HepG2 (cell line): ENCODE data around the gene DNAJC2. TPM values are rescaled to one million over a fixed set of nuclear protein-coding genes. Genes with fewer than 3 reads are reported as not detected.

Source experiments
- BATF2 ChIP-seq: sonication (generic); formaldehyde crosslinking; IDR thresholded peaks from 2 replicates; pipeline ENCODE4 v1.8.0; 2022; ENCODE audit warnings: mild to moderate bottlenecking, missing genetic modification reagents, moderate library complexity
- KDM5B ChIP-seq: sonication (generic); formaldehyde crosslinking; IDR thresholded peaks from 2 replicates; pipeline ENCODE4 v1.4.0; 2020; ENCODE audit warnings: missing genetic modification reagents, mild to moderate bottlenecking, borderline replicate concordance
- NKX3-1 ChIP-seq: sonication (generic); formaldehyde crosslinking; IDR thresholded peaks from 2 replicates; pipeline ENCODE4 v1.5.0; 2020; ENCODE audit warnings: missing genetic modification reagents
- PITX1 ChIP-seq: sonication (generic); formaldehyde crosslinking; IDR thresholded peaks from 2 replicates; pipeline ENCODE4 v1.5.1; 2020; ENCODE audit warnings: mild to moderate bottlenecking, missing genetic modification reagents
- ZFY ChIP-seq: sonication (generic); formaldehyde crosslinking; IDR thresholded peaks from 2 replicates; pipeline ENCODE4 v1.4.0; 2020; ENCODE audit warnings: missing genetic modification reagents
- ZNF230 ChIP-seq: sonication (generic); formaldehyde crosslinking; IDR thresholded peaks from 2 replicates; pipeline ENCODE4 v1.4.0; 2020; ENCODE audit warnings: mild to moderate bottlenecking, missing genetic modification reagents
- ZNF275 ChIP-seq: sonication (generic); formaldehyde crosslinking; IDR thresholded peaks from 2 replicates; pipeline ENCODE4 v1.8.0; 2022; ENCODE audit warnings: missing genetic modification reagents, mild to moderate bottlenecking, inconsistent platforms, borderline replicate concordance
- ZNF430 ChIP-seq: sonication (generic); formaldehyde crosslinking; IDR thresholded peaks from 2 replicates; pipeline ENCODE4 v1.9.0; 2021; ENCODE audit warnings: mild to moderate bottlenecking, missing genetic modification reagents
- ZNF451 ChIP-seq: sonication (generic); formaldehyde crosslinking; IDR thresholded peaks from 2 replicates; pipeline ENCODE4 v1.5.0; 2020; ENCODE audit warnings: mild to moderate bottlenecking, missing genetic modification reagents
- ZNF766 ChIP-seq: sonication (generic); formaldehyde crosslinking; IDR thresholded peaks from 2 replicates; pipeline ENCODE4 v1.5.0; 2020; ENCODE audit warnings: missing genetic modification reagents, borderline replicate concordance
- ZNF776 ChIP-seq: sonication (generic); formaldehyde crosslinking; IDR thresholded peaks from 2 replicates; pipeline ENCODE4 v1.4.0; 2020; ENCODE audit warnings: mild to moderate bottlenecking, missing genetic modification reagents
- ZNF777 ChIP-seq: sonication (generic); formaldehyde crosslinking; IDR thresholded peaks from 2 replicates; pipeline ENCODE4 v1.4.0; 2020; ENCODE audit warnings: missing genetic modification reagents
- polyA plus RNA-seq, 8 experiments: library from polyadenylated mRNA; depleted of rRNA in 3 of 8; stranded (reverse) in 7 of 8; unstranded in 1 of 8; fragments of >200 nt; fragmentation: Illumina TruSeq in 4 of 8; extraction: Trizol in 4 of 8; gene quantifications; 2 replicates each; pipeline versions ENCODE4 v1.2.1 to v1.2.3, GENCODE V29; 2011 to 2016; ENCODE audit warnings: low read depth in 4 of 8, missing spikeins in 1 of 8, mixed read lengths in 1 of 8; ENCODE audit not compliant: insufficient read depth in 1 of 8
- total RNA-seq, 5 experiments: library from RNA; depleted of rRNA; stranded (reverse); fragments of >200 nt; fragmentation: Illumina TruSeq; extraction: Trizol; gene quantifications; 2 replicates each; pipeline ENCODE4 v1.2.3, GENCODE V29; 2016; ENCODE audit warnings: low read depth in 1 of 5
- TF ChIP-seq, protein P1 (sequence below): sonication (generic); formaldehyde crosslinking; IDR thresholded peaks from 2 replicates; pipeline ENCODE4 v1.5.1; 2020; ENCODE audit warnings: missing genetic modification reagents, mild to moderate bottlenecking, borderline replicate concordance
- TF ChIP-seq, protein P2 (sequence below): sonication (generic); formaldehyde crosslinking; IDR thresholded peaks from 2 replicates; pipeline ENCODE4 v1.5.0; 2020; ENCODE audit warnings: mild to moderate bottlenecking, missing genetic modification reagents, borderline replicate concordance
- TF ChIP-seq, protein P3 (sequence below): sonication (generic); formaldehyde crosslinking; IDR thresholded peaks from 2 replicates; pipeline ENCODE4 v1.8.1; 2023; ENCODE audit warnings: mild to moderate bottlenecking, moderate library complexity, missing genetic modification reagents
- TF ChIP-seq, protein P4 (sequence below): sonication (generic); formaldehyde crosslinking; IDR thresholded peaks from 2 replicates; pipeline ENCODE4 v1.8.1; 2022; ENCODE audit warnings: low read depth, mild to moderate bottlenecking, missing genetic modification reagents

Gene DNAJC2
- total and polyA plus RNA-seq, 2 of the 13 experiments (the other 11 are each of a cell fraction or from before 2014, with no cell fraction given): 19.6 to 42.0 TPM

- TF ChIP-seq ZNF451 (CRISPR knock-in tag) (0 out of 2 replicates have a peak, but pooled peaks have one; percentile 58), KDM5B (CRISPR knock-in tag) (peak; percentile 89; the same call in 1 of the 2 replicates), ZNF766 (CRISPR knock-in tag) (peak; percentile 31; the same call in 1 of the 2 replicates), PITX1 (CRISPR knock-in tag) (0 out of 2 replicates have a peak, but pooled peaks have one; percentile 30), NKX3-1 (CRISPR knock-in tag) (0 out of 2 replicates have a peak, but pooled peaks have one; percentile 56), ZNF275 (CRISPR knock-in tag) (peak; percentile 73; the same call in 1 of the 2 replicates), ZNF230 (CRISPR knock-in tag) (0 out of 2 replicates have a peak, but pooled peaks have one; percentile 60), ZNF430 (CRISPR knock-in tag) (0 out of 2 replicates have a peak, but pooled peaks have one; percentile 0), ZNF776 (CRISPR knock-in tag) (peak; percentile 79; the same call in 1 of the 2 replicates), BATF2 (peak; percentile 55; the same call in 1 of the 2 replicates), ZFY (CRISPR knock-in tag) (peak; percentile 39; the same call in 1 of the 2 replicates), ZNF777 (CRISPR knock-in tag) (peak; percentile 93)
- TF ChIP-seq, protein P1, sequence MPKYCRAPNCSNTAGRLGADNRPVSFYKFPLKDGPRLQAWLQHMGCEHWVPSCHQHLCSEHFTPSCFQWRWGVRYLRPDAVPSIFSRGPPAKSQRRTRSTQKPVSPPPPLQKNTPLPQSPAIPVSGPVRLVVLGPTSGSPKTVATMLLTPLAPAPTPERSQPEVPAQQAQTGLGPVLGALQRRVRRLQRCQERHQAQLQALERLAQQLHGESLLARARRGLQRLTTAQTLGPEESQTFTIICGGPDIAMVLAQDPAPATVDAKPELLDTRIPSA (CRISPR knock-in tag): 0 out of 2 replicates have a peak, but pooled peaks have one; percentile 48
- TF ChIP-seq, protein P2, sequence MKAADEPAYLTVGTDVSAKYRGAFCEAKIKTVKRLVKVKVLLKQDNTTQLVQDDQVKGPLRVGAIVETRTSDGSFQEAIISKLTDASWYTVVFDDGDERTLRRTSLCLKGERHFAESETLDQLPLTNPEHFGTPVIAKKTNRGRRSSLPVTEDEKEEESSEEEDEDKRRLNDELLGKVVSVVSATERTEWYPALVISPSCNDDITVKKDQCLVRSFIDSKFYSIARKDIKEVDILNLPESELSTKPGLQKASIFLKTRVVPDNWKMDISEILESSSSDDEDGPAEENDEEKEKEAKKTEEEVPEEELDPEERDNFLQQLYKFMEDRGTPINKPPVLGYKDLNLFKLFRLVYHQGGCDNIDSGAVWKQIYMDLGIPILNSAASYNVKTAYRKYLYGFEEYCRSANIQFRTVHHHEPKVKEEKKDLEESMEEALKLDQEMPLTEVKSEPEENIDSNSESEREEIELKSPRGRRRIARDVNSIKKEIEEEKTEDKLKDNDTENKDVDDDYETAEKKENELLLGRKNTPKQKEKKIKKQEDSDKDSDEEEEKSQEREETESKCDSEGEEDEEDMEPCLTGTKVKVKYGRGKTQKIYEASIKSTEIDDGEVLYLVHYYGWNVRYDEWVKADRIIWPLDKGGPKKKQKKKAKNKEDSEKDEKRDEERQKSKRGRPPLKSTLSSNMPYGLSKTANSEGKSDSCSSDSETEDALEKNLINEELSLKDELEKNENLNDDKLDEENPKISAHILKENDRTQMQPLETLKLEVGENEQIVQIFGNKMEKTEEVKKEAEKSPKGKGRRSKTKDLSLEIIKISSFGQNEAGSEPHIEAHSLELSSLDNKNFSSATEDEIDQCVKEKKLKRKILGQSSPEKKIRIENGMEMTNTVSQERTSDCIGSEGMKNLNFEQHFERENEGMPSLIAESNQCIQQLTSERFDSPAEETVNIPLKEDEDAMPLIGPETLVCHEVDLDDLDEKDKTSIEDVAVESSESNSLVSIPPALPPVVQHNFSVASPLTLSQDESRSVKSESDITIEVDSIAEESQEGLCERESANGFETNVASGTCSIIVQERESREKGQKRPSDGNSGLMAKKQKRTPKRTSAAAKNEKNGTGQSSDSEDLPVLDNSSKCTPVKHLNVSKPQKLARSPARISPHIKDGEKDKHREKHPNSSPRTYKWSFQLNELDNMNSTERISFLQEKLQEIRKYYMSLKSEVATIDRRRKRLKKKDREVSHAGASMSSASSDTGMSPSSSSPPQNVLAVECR: peak; percentile 58
- TF ChIP-seq, protein P3, sequence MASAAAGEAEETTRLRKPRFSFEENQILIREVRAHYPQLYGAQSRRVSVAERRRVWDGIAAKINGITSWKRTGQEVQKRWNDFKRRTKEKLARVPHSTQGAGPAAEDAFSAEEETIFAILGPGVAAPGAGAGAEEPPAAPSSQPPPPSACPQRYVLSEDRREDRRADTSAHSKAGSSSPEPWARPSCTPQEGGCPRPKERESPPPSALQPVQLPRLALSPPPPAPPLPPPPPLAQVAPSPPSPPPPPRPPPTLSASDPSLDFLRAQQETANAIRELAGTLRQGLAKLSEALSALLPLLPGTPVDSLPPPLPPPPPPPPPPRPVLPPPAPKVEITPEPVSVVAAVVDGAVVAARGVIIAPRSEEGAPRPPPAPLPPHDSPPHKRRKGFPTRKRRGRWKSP (CRISPR knock-in tag): peak; percentile 69; the same call in 1 of the 2 replicates
- TF ChIP-seq, protein P4, sequence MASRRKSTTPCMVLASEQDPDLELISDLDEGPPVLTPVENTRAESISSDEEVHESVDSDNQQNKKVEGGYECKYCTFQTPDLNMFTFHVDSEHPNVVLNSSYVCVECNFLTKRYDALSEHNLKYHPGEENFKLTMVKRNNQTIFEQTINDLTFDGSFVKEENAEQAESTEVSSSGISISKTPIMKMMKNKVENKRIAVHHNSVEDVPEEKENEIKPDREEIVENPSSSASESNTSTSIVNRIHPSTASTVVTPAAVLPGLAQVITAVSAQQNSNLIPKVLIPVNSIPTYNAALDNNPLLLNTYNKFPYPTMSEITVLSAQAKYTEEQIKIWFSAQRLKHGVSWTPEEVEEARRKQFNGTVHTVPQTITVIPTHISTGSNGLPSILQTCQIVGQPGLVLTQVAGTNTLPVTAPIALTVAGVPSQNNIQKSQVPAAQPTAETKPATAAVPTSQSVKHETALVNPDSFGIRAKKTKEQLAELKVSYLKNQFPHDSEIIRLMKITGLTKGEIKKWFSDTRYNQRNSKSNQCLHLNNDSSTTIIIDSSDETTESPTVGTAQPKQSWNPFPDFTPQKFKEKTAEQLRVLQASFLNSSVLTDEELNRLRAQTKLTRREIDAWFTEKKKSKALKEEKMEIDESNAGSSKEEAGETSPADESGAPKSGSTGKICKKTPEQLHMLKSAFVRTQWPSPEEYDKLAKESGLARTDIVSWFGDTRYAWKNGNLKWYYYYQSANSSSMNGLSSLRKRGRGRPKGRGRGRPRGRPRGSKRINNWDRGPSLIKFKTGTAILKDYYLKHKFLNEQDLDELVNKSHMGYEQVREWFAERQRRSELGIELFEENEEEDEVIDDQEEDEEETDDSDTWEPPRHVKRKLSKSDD (CRISPR knock-in tag): peak; percentile 29; the same call in 1 of the 2 replicates
These were observed 64.4 kb downstream of the DNAJC2 start (continued) for GRCh38 chr7:103279963-103280802.
